Right renal cortex interstitium (tissue), 3 donors: ENCODE results near the gene BFAR. TPM values are rescaled to one million over a fixed set of nuclear protein-coding genes. Genes with fewer than 3 reads are reported as not detected.
A peak's percentile ranks its signal among the peaks of the same experiment; 100 is the strongest.
"Not testable (repeated sequence)": the region's sequence is repeated elsewhere in the genome, so short reads cannot be mapped to it uniquely, and the experiment has no call there.

Source experiments
- DNase-seq, 3 donors: peaks; one replicate each; pipeline ENCODE4 v3.0.0-alpha.2; 2013; ENCODE audit warnings: low read depth in 3 of 3, low spot score in 2 of 3
- polyA plus RNA-seq, 3 donors: library from polyadenylated mRNA; unstranded; fragments of 120-200 nt; gene quantifications; one replicate each; pipeline ENCODE4 v1.2.1, GENCODE V29; 2013; ENCODE audit not compliant: insufficient read length in 3 of 3

Gene BFAR
- 10 to 100 TPM; 72.3 to 80.4 (median 77.2) TPM for polyA plus RNA-seq

- DNase-seq = peak; percentile 85 to 95 (median 89)
Measured at GRCh38 chr16:14632693-14633569, at the start of gene BFAR. TSS of gene BFAR (plus strand) at chr16:14632951. CDS start at chr16:14644347, 11,396 bp downstream.

GRCh38 chr16:14585287-14585686 is 47.5 kb upstream of the BFAR start:
- DNase-seq = no peak

- no peak for DNase-seq
Measured at GRCh38 chr16:14586637-14587305, 46.0 kb upstream of the BFAR start.

- DNase-seq = no peak
Measured at GRCh38 chr16:14600164-14600563, 32.6 kb upstream of the BFAR start.

GRCh38 chr16:14602443-14602963 is 30.2 kb upstream of the BFAR start:
- DNase-seq = no peak

GRCh38 chr16:14606102-14606501 is 26.6 kb upstream of the BFAR start:
- no peak for DNase-seq

GRCh38 chr16:14608111-14608566 is 24.6 kb upstream of the BFAR start:
- DNase-seq = no peak

- DNase-seq = no peak
Measured at GRCh38 chr16:14608604-14609003, 24.1 kb upstream of the BFAR start.

GRCh38 chr16:14609716-14610115 is 23.0 kb upstream of the BFAR start:
- DNase-seq = no peak

GRCh38 chr16:14611660-14612059 is 21.1 kb upstream of the BFAR start:
- no peak for DNase-seq

GRCh38 chr16:14613991-14614390 is 18.8 kb upstream of the BFAR start:
- DNase-seq = no peak

- no peak for DNase-seq
Measured at GRCh38 chr16:14616280-14616679, 16.5 kb upstream of the BFAR start.

- DNase-seq = no peak
Measured at GRCh38 chr16:14618566-14618965, 14.2 kb upstream of the BFAR start.

GRCh38 chr16:14627078-14627477 is 5.7 kb upstream of the BFAR start:
- no peak for DNase-seq

- no peak for DNase-seq
Measured at GRCh38 chr16:14628806-14629611, 3.7 kb upstream of the BFAR start.

GRCh38 chr16:14629612-14629918 is 3.2 kb upstream of the BFAR start:
- no peak for DNase-seq

GRCh38 chr16:14629919-14630619 is 2.7 kb upstream of the BFAR start, which contains the start of gene PARN:
TSS of gene PARN (minus strand) at chr16:14630260. CDS start at chr16:14630125, 135 bp downstream.
- DNase-seq = peak; percentile 87 to 89 (median 88)

- not testable (repeated sequence) for DNase-seq
Measured at GRCh38 chr16:14630620-14631330, 2.0 kb upstream of the BFAR start.

GRCh38 chr16:14634389-14634725 is 1.6 kb downstream of the BFAR start:
- no peak for DNase-seq
